ENCODE measurements around the gene ANO6. TPM values are rescaled to one million over a fixed set of nuclear protein-coding genes. Genes with fewer than 3 reads are reported as not detected.
A peak's percentile ranks its signal among the peaks of the same experiment; 100 is the strongest.

Gene ANO6
- total RNA-seq, 1 experiment from 2014 or later: 59.3 TPM

- peak; percentile 35 for DNase-seq (ENCODE audit: low spot score)
- peak; percentile 37; the same call in 1 of the 2 replicates for TF ChIP-seq CTCF (conservative IDR thresholded peaks at IDR 0.05; ENCODE audit: low read depth, low read length)
- TF ChIP-seq EZH2 (IDR thresholded peaks at IDR 0.05; ENCODE audit: borderline replicate concordance, low read depth, low read length, poor library complexity, severe bottlenecking): no peak
- no peaks in the 10 kb centered on the region for H3K27me3 ChIP-seq (replicated peaks; ENCODE audit: insufficient read depth, low read depth, low read length, poor library complexity)
- no peak overlapping the region for H3K27ac ChIP-seq (ENCODE audit: low read depth, low read length, poor library complexity, severe bottlenecking)
- no peaks in the 10 kb centered on the region for H3K36me3 ChIP-seq (ENCODE audit: insufficient read depth, low read length, poor library complexity, severe bottlenecking)
- intact Hi-C loops (cut with micrococcal nuclease; ENCODE audit: unreplicated experiment): no loop called here
- no TSS peak for BruUV-seq (replicated peaks)
- no peaks in the 10 kb centered on the region for H3K9me3 ChIP-seq (ENCODE audit: low read depth, low read length, poor library complexity, severe bottlenecking)
- CTCF ChIA-PET: no interaction called here
- H3K4me1 ChIP-seq (ENCODE audit: insufficient read depth, low read length, poor library complexity, severe bottlenecking): no peaks in the 10 kb centered on the region
- H3K4me3 ChIP-seq (ENCODE audit: low read depth, low read length, poor library complexity, severe bottlenecking): no peak overlapping the region
- POLR2A ChIA-PET (ENCODE audit: low non-redundant PET): no interaction called here
Measured at GRCh38 chr12:45464699-45465098, 248.8 kb downstream of the ANO6 start.

GRCh38 chr12:45468751-45469615 lies 253.1 kb downstream of the ANO6 start:
- H3K4me3 ChIP-seq (ENCODE audit: low read depth, low read length, poor library complexity, severe bottlenecking): no peak overlapping the region
- no peak for DNase-seq (ENCODE audit: low spot score)
- CTCF ChIA-PET: interaction anchor here (0.5 kb wide), 1 partner anchor 197 kb away, joined by 3 read pairs; no protein-coding TSS in a partner anchor
- POLR2A ChIA-PET (ENCODE audit: low non-redundant PET): no interaction called here
- BruUV-seq (replicated peaks): no TSS peak
- TF ChIP-seq EZH2 (IDR thresholded peaks at IDR 0.05; ENCODE audit: borderline replicate concordance, low read depth, low read length, poor library complexity, severe bottlenecking) (no peak), CTCF (conservative IDR thresholded peaks at IDR 0.05; ENCODE audit: low read depth, low read length) (no peak)
- H3K4me1 ChIP-seq (ENCODE audit: insufficient read depth, low read length, poor library complexity, severe bottlenecking): no peaks in the 10 kb centered on the region
- no peaks in the 10 kb centered on the region for H3K9me3 ChIP-seq (ENCODE audit: low read depth, low read length, poor library complexity, severe bottlenecking)
- H3K27me3 ChIP-seq (replicated peaks; ENCODE audit: insufficient read depth, low read depth, low read length, poor library complexity): no peaks in the 10 kb centered on the region
- H3K27ac ChIP-seq (ENCODE audit: low read depth, low read length, poor library complexity, severe bottlenecking): no peak overlapping the region
- H3K36me3 ChIP-seq (ENCODE audit: insufficient read depth, low read length, poor library complexity, severe bottlenecking): no peaks in the 10 kb centered on the region
- intact Hi-C loops (cut with micrococcal nuclease; ENCODE audit: unreplicated experiment): no loop called here

- Histone ChIP-seq H3K36me3 (ENCODE audit: insufficient read depth, low read length, poor library complexity, severe bottlenecking) (no peaks in the 10 kb centered on the region), H3K9me3 (ENCODE audit: low read depth, low read length, poor library complexity, severe bottlenecking) (no peaks in the 10 kb centered on the region), H3K27ac (ENCODE audit: low read depth, low read length, poor library complexity, severe bottlenecking) (no peak overlapping the region), H3K4me1 (ENCODE audit: insufficient read depth, low read length, poor library complexity, severe bottlenecking) (no peaks in the 10 kb centered on the region), H3K4me3 (ENCODE audit: low read depth, low read length, poor library complexity, severe bottlenecking) (no peak overlapping the region), H3K27me3 (replicated peaks; ENCODE audit: insufficient read depth, low read depth, low read length, poor library complexity) (no peaks in the 10 kb centered on the region)
- no TSS peak for BruUV-seq (replicated peaks)
- POLR2A ChIA-PET (ENCODE audit: low non-redundant PET): no interaction called here
- CTCF ChIA-PET: no interaction called here
- TF ChIP-seq EZH2 (IDR thresholded peaks at IDR 0.05; ENCODE audit: borderline replicate concordance, low read depth, low read length, poor library complexity, severe bottlenecking) (no peak), CTCF (conservative IDR thresholded peaks at IDR 0.05; ENCODE audit: low read depth, low read length) (no peak)
- no peak for DNase-seq (ENCODE audit: low spot score)
- intact Hi-C loops (cut with micrococcal nuclease; ENCODE audit: unreplicated experiment): no loop called here
Measured at GRCh38 chr12:45469902-45470301, 254.0 kb downstream of the ANO6 start.
